PC-9 (cell line): ENCODE results near the gene TMEM94.

Experiments used
- EZH2 ChIP-seq: fragments of 200-600 bp; sonication (generic); IDR thresholded peaks from 2 replicates; pipeline ENCODE4 v1.8.0; 2017; ENCODE audit warnings: antibody characterized with exemption, low read depth
- TF ChIP-seq, protein P1 (sequence below): fragments of 200-600 bp; sonication (generic); conservative IDR thresholded peaks from 2 replicates; pipeline ENCODE4 v1.6.1; 2017; ENCODE audit warnings: mixed run types, antibody characterized with exemption, mild to moderate bottlenecking, moderate library complexity

DNA sequence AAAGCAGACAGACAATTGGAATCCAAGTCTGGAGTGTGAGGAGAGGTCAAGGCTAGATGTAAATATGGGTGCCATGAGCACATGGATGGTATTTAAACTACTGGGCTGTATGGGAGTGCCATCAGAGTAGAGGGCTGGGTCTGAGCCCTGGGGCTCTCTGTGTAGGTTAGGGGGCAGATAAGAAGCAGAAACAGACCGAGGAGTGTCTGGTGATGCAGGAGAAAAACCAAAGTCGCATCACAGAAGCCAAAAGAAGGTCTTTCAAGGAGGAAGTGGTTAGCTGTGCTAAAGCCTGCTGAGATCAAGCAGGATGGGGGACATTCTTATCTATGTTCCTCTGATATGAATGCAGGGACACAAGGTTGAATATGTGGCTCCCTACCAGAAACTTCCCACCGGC is 61.8 kb downstream of the TMEM94 start:
- TF ChIP-seq, protein P1, sequence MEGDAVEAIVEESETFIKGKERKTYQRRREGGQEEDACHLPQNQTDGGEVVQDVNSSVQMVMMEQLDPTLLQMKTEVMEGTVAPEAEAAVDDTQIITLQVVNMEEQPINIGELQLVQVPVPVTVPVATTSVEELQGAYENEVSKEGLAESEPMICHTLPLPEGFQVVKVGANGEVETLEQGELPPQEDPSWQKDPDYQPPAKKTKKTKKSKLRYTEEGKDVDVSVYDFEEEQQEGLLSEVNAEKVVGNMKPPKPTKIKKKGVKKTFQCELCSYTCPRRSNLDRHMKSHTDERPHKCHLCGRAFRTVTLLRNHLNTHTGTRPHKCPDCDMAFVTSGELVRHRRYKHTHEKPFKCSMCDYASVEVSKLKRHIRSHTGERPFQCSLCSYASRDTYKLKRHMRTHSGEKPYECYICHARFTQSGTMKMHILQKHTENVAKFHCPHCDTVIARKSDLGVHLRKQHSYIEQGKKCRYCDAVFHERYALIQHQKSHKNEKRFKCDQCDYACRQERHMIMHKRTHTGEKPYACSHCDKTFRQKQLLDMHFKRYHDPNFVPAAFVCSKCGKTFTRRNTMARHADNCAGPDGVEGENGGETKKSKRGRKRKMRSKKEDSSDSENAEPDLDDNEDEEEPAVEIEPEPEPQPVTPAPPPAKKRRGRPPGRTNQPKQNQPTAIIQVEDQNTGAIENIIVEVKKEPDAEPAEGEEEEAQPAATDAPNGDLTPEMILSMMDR, result no peak
- no peak for TF ChIP-seq EZH2
